ENCODE measurements around the gene DIP2C. TPM values are rescaled to one million over a fixed set of nuclear protein-coding genes. Genes with fewer than 3 reads are reported as not detected.

DIP2C gene
- total RNA-seq, 1 donor from 2014 or later, result 0.53 TPM

DNA sequence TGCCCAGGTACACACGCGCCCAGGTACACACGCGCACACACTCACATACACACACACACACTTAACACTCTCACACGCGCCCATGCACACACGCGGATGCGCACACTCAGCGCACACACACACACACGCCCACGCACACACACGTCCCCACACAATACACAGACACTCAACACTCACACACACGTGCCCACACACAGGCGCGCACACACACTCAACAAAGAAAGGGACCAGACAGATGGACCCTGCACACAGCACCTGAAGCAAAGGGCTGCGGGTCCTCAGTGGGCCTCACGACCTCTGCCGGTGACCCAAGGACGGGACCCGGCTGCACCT is 296.8 kb downstream of the DIP2C start:
- no peak for DNase-seq (ENCODE audit: low read depth)
- FAIRE-seq, result no peak
- Histone ChIP-seq H3K4me3 (ENCODE audit: low read depth, low read length) (no peak overlapping the region), H3K36me3 (ENCODE audit: control insufficient read depth, insufficient read depth, low read length) (no peaks in the 10 kb centered on the region), H3K27me3 (ENCODE audit: control insufficient read depth, insufficient read depth, low read length) (no peaks in the 10 kb centered on the region)
- TF ChIP-seq, protein P1, sequence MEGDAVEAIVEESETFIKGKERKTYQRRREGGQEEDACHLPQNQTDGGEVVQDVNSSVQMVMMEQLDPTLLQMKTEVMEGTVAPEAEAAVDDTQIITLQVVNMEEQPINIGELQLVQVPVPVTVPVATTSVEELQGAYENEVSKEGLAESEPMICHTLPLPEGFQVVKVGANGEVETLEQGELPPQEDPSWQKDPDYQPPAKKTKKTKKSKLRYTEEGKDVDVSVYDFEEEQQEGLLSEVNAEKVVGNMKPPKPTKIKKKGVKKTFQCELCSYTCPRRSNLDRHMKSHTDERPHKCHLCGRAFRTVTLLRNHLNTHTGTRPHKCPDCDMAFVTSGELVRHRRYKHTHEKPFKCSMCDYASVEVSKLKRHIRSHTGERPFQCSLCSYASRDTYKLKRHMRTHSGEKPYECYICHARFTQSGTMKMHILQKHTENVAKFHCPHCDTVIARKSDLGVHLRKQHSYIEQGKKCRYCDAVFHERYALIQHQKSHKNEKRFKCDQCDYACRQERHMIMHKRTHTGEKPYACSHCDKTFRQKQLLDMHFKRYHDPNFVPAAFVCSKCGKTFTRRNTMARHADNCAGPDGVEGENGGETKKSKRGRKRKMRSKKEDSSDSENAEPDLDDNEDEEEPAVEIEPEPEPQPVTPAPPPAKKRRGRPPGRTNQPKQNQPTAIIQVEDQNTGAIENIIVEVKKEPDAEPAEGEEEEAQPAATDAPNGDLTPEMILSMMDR (IDR thresholded peaks at IDR 0.05; ENCODE audit: insufficient read depth, low read length, severe bottlenecking), result no peak

DNA sequence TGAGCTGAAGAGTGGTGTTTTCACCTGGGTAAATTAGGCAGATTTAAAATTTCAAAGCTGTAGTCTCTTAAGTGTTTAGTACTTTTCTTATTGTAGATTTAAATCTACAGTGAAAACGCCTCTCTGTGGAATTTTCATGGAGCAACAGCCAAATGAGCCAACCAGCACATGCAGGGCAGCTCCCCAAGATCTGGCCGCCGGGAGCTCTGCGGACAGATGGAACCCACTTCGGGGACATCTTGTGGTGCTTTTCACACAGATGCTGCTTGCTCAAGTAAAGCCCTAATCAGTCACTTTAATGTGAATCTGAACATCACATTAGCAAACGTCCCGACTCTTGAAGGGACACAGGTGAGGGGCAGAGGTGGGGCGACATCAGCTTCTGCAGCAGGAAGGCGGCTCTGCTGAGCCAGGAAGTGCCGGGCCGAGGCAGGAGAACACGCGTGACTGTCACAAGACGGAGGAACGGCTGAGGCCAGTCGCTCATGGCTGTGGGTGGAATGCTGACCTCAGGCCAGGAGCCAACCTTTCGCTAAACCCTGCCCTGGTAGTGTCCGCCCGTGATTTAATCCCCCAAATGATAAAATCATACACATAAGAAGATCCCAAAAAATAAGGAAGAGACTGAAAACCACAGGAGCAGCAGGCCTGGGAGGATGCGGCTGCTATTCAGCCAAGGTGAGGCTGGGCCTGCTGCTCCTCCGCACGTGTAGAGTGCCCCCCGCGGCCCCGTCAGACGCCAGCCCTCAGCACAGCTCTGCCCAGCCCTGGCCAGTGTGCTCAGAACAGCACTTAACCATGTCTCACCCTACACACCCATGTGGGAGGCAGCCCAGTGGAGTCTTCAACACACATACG is 297.4 kb downstream of the DIP2C start:
- Histone ChIP-seq H3K4me3 (ENCODE audit: low read depth, low read length) (no peak overlapping the region), H3K36me3 (ENCODE audit: control insufficient read depth, insufficient read depth, low read length) (no peaks in the 10 kb centered on the region), H3K27me3 (ENCODE audit: control insufficient read depth, insufficient read depth, low read length) (no peaks in the 10 kb centered on the region)
- FAIRE-seq (no peak), DNase-seq (ENCODE audit: low read depth) (no peak)
- TF ChIP-seq, protein P1 (IDR thresholded peaks at IDR 0.05; ENCODE audit: insufficient read depth, low read length, severe bottlenecking), result no peak

DNA sequence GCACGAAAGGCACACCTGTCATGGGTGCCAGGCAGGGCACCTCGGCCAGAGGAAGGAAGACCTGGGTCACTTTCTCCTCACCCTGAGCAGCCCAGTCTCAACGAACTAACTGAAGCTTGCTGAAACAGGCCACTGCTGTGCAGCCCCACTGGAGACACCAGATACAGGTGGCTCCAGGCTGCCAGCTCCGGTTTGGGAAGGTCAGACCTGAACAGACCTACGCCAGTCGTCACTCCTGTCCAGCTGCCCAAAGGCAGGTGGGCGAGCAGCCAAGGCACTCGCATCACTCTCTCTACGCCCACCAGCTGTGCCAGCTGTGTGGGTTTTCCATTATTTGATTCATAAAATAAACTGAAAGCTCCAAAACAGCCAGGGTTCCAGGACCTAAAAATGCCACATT is 298.2 kb downstream of the DIP2C start:
- Histone ChIP-seq H3K36me3 (ENCODE audit: control insufficient read depth, insufficient read depth, low read length) (no peaks in the 10 kb centered on the region), H3K27me3 (ENCODE audit: control insufficient read depth, insufficient read depth, low read length) (no peaks in the 10 kb centered on the region), H3K4me3 (ENCODE audit: low read depth, low read length) (no peak overlapping the region)
- FAIRE-seq (no peak), DNase-seq (ENCODE audit: low read depth) (no peak)
- TF ChIP-seq, protein P1 (IDR thresholded peaks at IDR 0.05; ENCODE audit: insufficient read depth, low read length, severe bottlenecking), result no peak

DNA sequence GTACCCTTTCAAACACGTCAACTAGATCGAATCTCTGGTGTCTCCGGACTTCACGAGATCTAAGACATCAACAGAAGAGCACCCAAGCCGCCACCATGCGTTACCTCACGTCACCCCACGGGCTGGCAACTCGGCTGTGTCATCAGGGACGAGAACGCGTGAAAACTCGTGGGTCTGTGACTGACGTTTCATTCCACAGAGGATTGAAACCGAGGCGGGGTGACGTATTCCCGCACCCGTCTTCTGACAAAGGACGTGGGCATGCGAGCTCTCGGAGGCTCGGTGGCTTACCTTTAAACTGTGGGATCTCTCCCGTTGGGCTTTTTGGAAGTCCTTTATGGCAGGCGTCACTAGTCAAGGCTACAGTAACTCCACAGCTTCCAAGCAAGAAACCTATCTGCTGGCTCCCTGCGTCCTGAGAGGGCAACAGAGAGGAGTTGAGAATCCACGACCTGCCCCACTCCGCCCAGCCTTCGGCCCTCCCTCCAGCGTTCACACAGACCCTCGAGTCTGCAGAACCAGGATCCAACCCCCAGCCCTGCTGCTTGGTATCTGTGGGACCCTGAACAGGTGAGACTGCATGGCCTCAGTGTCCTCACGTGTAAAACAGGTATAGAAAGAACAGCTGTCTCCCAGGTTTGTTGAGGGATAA is 298.9 kb downstream of the DIP2C start:
- TF ChIP-seq, protein P1 (IDR thresholded peaks at IDR 0.05; ENCODE audit: insufficient read depth, low read length, severe bottlenecking), result no peak
- Histone ChIP-seq H3K36me3 (ENCODE audit: control insufficient read depth, insufficient read depth, low read length) (no peaks in the 10 kb centered on the region), H3K4me3 (ENCODE audit: low read depth, low read length) (no peak overlapping the region), H3K27me3 (ENCODE audit: control insufficient read depth, insufficient read depth, low read length) (no peaks in the 10 kb centered on the region)
- DNase-seq (ENCODE audit: low read depth), result no peak
- FAIRE-seq, result peak; percentile 50

DNA sequence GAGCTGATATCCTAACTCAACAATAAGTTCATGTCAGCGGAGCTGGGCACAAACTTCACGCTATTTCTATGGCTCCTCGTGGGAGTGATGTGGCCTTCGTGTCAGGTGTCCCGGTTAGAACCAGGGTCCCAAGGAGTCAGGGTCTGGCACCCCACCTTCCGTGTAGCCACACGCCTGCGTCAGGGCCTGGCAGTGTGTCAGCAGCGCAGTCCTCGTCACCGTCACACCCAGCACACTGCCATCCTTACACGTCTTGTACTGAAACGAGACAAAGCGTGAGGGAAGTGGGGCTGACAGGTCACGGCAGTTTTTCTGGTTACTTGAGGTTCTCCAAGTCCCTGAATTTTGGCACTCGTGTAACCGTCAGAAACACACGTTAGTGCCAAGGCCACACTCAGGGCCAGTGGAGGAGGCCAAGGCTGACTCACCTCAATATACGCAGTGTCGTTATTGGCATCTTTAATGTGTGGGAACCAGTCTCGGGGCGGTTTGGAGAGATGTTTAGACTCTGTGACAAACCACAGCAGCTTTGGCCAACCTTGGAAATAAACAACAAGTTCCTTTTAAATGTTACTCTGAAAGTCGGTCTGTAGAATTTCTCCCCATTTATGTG is 299.5 kb downstream of the DIP2C start:
- TF ChIP-seq, protein P1 (IDR thresholded peaks at IDR 0.05; ENCODE audit: insufficient read depth, low read length, severe bottlenecking), result no peak
- FAIRE-seq (no peak), DNase-seq (ENCODE audit: low read depth) (no peak)
- H3K36me3 ChIP-seq (ENCODE audit: control insufficient read depth, insufficient read depth, low read length), result no peaks in the 10 kb centered on the region
- H3K4me3 ChIP-seq (ENCODE audit: low read depth, low read length), result no peak overlapping the region
- H3K27me3 ChIP-seq (ENCODE audit: control insufficient read depth, insufficient read depth, low read length), result no peaks in the 10 kb centered on the region

All from bronchial epithelial cell (primary cell).